K562 (cell line): Measurements from ENCODE around the gene ACP1. TPM values are rescaled to one million over a fixed set of nuclear protein-coding genes. Genes with fewer than 3 reads are reported as not detected.

Source experiments
- E2F4 ChIP-seq: sonication (generic); formaldehyde crosslinking; IDR thresholded peaks from 2 replicates; pipeline ENCODE4 v1.8.0; 2022; ENCODE audit warnings: mild to moderate bottlenecking, low read depth, missing genetic modification reagents
- STAT6 ChIP-seq: sonication (generic); formaldehyde crosslinking; IDR thresholded peaks from 2 replicates; pipeline ENCODE4 v1.8.1; 2023; ENCODE audit warnings: mild to moderate bottlenecking, missing genetic modification reagents
- TRIM24 ChIP-seq, 2 experiments: fragments of 450-650 bp; IDR thresholded peaks; 2 replicates each; pipeline ENCODE4 v1.6.1; 2016
- ZFP36 ChIP-seq: fragments of 150-350 bp; IDR thresholded peaks from 2 replicates; pipeline ENCODE4 v1.6.1; 2018; ENCODE audit warnings: low read length, low read depth; ENCODE audit not compliant: partially characterized antibody
- ZNF134 ChIP-seq: fragments of 250-450 bp; sonication (Bioruptor Pico); conservative IDR thresholded peaks from 2 replicates; pipeline ENCODE4 v1.4.0; 2020
- ZNF280A ChIP-seq: fragments of 450-650 bp; IDR thresholded peaks from 2 replicates; pipeline ENCODE4 v1.6.1; 2018; ENCODE audit warnings: mild to moderate bottlenecking, low read depth; ENCODE audit not compliant: partially characterized antibody
- polyA plus RNA-seq, 8 experiments: library from polyadenylated mRNA; depleted of rRNA in 4 of 8; stranded (reverse) in 5 of 8; unstranded in 3 of 8; fragments of >200 nt; fragmentation: Nextera tagmentation in 2 of 8; fragmentation: Illumina TruSeq in 1 of 8; extraction: Ambion mirVana in 2 of 8; extraction: Trizol in 1 of 8; gene quantifications; 2 replicates each; pipeline versions ENCODE4 v1.2.1 to v1.2.3, GENCODE V29; 2011 to 2014; ENCODE audit warnings: inconsistent platforms in 1 of 8, missing spikeins in 1 of 8
- total RNA-seq, 7 experiments: library from RNA; depleted of rRNA in 6 of 7; stranded (reverse); fragments of >200 nt in 6 of 7; fragmentation: Illumina TruSeq in 2 of 7; extraction: Trizol in 2 of 7; gene quantifications; 2 replicates each; pipeline versions ENCODE4 v1.2.1 to v1.2.3, GENCODE V29; 2011 to 2021; ENCODE audit warnings: low replicate concordance in 1 of 7
- TF ChIP-seq, protein P1 (sequence below): sonication (generic); formaldehyde crosslinking; IDR thresholded peaks from 2 replicates; pipeline ENCODE4 v1.8.0; 2022; ENCODE audit warnings: mild to moderate bottlenecking, missing genetic modification reagents

ACP1 gene
- total and polyA plus RNA-seq, 9 of the 15 experiments (the other 6 are each of a cell fraction or from before 2014, with no cell fraction given): 139 to 493 (median 189) TPM

DNA sequence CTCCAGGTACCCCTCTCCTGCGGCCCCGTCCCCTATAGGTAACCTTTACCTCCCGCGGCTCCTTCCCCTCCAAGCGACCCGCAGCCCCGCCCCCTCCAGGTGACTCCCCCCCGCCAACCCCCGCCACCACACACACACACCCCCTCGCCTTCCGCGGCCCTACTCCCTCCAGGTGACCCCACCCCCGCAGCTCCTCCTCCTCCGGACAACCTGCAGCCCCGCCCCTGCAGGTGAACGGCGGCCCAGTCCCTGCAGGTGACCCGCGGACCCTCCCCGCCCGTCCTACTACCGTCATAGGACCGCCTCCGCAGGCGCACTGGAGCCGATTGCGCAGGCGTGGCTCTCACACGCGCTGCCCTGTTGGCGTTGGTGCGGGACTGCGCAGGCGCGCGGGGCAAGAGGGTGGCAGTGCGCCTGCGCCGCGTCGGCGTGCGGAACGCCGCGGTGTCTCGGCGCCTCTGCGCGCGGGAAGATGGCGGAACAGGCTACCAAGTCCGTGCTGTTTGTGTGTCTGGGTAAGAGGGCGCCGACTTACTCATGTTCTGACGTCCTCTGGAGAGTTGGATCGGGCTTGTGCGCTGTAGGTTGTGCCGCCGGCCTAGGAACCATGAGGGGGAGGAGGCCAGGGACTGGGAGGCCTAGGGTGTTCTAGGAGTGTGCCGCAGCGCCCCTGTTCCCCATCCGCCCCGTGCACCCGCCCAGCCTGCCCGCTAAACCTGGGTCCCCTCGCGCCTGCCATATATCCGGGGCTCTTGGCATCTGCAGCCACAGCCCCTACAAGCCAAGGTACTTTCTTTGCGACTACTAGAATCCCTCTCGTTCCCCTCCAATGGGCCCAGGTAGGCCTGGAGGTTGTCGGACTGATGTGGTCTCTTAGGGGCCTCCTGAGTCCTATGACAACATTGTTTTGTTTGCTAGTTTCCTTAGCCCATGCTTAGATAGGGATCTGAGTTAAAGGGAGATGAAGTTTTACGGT is at the start of gene ACP1 (continued):
- TF ChIP-seq E2F4 (CRISPR knock-in tag) (peak; percentile 62; the same call in 1 of the 2 replicates), TRIM24 (IDR thresholded peaks at IDR 0.05) (no peak), ZNF280A (no peak), STAT6 (CRISPR knock-in tag) (no peak), ZFP36 (no peak), ZNF134 (CRISPR knock-in tag) (no peak)
- TF ChIP-seq, protein P1, sequence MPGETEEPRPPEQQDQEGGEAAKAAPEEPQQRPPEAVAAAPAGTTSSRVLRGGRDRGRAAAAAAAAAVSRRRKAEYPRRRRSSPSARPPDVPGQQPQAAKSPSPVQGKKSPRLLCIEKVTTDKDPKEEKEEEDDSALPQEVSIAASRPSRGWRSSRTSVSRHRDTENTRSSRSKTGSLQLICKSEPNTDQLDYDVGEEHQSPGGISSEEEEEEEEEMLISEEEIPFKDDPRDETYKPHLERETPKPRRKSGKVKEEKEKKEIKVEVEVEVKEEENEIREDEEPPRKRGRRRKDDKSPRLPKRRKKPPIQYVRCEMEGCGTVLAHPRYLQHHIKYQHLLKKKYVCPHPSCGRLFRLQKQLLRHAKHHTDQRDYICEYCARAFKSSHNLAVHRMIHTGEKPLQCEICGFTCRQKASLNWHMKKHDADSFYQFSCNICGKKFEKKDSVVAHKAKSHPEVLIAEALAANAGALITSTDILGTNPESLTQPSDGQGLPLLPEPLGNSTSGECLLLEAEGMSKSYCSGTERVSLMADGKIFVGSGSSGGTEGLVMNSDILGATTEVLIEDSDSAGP (CRISPR knock-in tag): no peak
